HepG2 (cell line): Measurements from ENCODE around the gene LAIR1. TPM values are rescaled to one million over a fixed set of nuclear protein-coding genes. Genes with fewer than 3 reads are reported as not detected.

Experiments
- ATAC-seq: fragments of 200-7000 bp; cut with Tn5 transposase; 3 replicates; pipeline ENCODE4 v1.9.1; 2020; ENCODE audit warnings: mild to moderate bottlenecking, moderate library complexity
- BruUV-seq: library from RNA; stranded (reverse); fragments of 400-500 nt; replicated peaks from 2 replicates; lab custom pipeline; 2021; lab: Mats Ljungman, UMichigan
- CTCF ChIA-PET: fragments of 300-600 bp; formaldehyde crosslinking; extraction: SDS; loops from one replicate; lab custom pipeline; 2021; ENCODE audit warnings: low total read pairs, inconsistent platforms, low intra/inter-chr PET ratio; lab: Yijun Ruan, JAX
- POLR2A ChIA-PET: fragments of 350-600 bp; sonication (Branson Sonifier 250); formaldehyde crosslinking; loops from one replicate; lab custom pipeline; 2020; ENCODE audit warnings: antibody characterized with exemption, inconsistent platforms; lab: Yijun Ruan, JAX
- DNase-seq: peaks from one replicate; pipeline ENCODE4 v3.0.0-alpha.2; 2015; ENCODE audit warnings: low spot score
- FAIRE-seq: peaks from 3 replicates; lab custom pipeline; 2011; peaks lifted over from hg19 to GRCh38; lab: Jason Lieb, UNC
- H2AFZ ChIP-seq: one replicate; pipeline ENCODE4 v1.6.1; 2011; ENCODE audit warnings: low read length, inconsistent platforms
- H3K27ac ChIP-seq: fragments of 300-600 bp; 3 replicates; pipeline ENCODE4 v1.8.0; 2011; ENCODE audit warnings: mixed run types, mild to moderate bottlenecking, mixed read lengths, low read length, inconsistent platforms; ENCODE audit not compliant: insufficient read depth; ENCODE audit errors: extremely low read length
- H3K27me3 ChIP-seq, 2 experiments: fragments of 200-600 bp in 1 of 2; 2 replicates in 1 of 2; 3 replicates in 1 of 2; pipeline versions ENCODE4 v1.6.0 to v1.8.0; 2011; ENCODE audit warnings: low read length in 2 of 2, mild to moderate bottlenecking in 2 of 2, moderate library complexity in 2 of 2, inconsistent platforms in 1 of 2; ENCODE audit not compliant: insufficient read depth in 2 of 2, control insufficient read depth in 1 of 2
- H3K36me3 ChIP-seq, 2 experiments: fragments of 200-600 bp in 1 of 2; replicated peaks in 1 of 2; 2 replicates in 1 of 2; 3 replicates in 1 of 2; pipeline versions ENCODE4 v1.5.1 to v1.8.0; 2011; ENCODE audit warnings: low read length in 2 of 2, inconsistent platforms in 1 of 2; ENCODE audit not compliant: insufficient read depth in 2 of 2, control insufficient read depth in 1 of 2
- H3K4me1 ChIP-seq: 2 replicates; pipeline ENCODE4 v1.5.1; 2012; ENCODE audit warnings: low read length, inconsistent platforms; ENCODE audit not compliant: insufficient read depth
- H3K4me2 ChIP-seq: 2 replicates; pipeline ENCODE4 v1.6.0; 2011; ENCODE audit warnings: low read depth, low read length, inconsistent platforms
- H3K4me3 ChIP-seq, 3 experiments: fragments of 200-600 bp in 1 of 3; sonication (generic), shearing (Covaris generic) in 1 of 3; replicated peaks in 1 of 3; 2 replicates each; pipeline ENCODE4 v1.5.1; 2011 to 2016; ENCODE audit warnings: low read length in 3 of 3, inconsistent platforms in 2 of 3, low read depth in 2 of 3, mild to moderate bottlenecking in 2 of 3, control low read depth in 1 of 3, mixed read lengths in 1 of 3; ENCODE audit not compliant: insufficient read depth in 1 of 3
- H3K79me2 ChIP-seq: one replicate; pipeline ENCODE4 v1.6.1; 2011; ENCODE audit warnings: low read length, inconsistent platforms; ENCODE audit not compliant: insufficient read depth
- H3K9ac ChIP-seq: 2 replicates; pipeline ENCODE4 v1.6.0; 2011; ENCODE audit warnings: mild to moderate bottlenecking, low read depth, low read length, inconsistent platforms; ENCODE audit not compliant: insufficient read depth
- H3K9me3 ChIP-seq: 2 replicates; pipeline ENCODE4 v1.5.1; 2012; ENCODE audit warnings: mild to moderate bottlenecking, low read length
- H4K20me1 ChIP-seq: 2 replicates; pipeline ENCODE4 v1.6.0; 2011; ENCODE audit warnings: inconsistent platforms, mild to moderate bottlenecking, low read length, moderate library complexity; ENCODE audit not compliant: insufficient read depth
- ARNT2 ChIP-seq: sonication (generic); formaldehyde crosslinking; IDR thresholded peaks from 2 replicates; pipeline ENCODE4 v1.8.0; 2022; ENCODE audit warnings: mild to moderate bottlenecking, low read depth, missing genetic modification reagents, moderate library complexity
- CBFB ChIP-seq: sonication (generic); formaldehyde crosslinking; IDR thresholded peaks from 2 replicates; pipeline ENCODE4 v1.4.0; 2020; ENCODE audit warnings: missing genetic modification reagents
- FOXA1 ChIP-seq, 2 experiments: fragments of 450-650 bp in 1 of 2; sonication (generic) in 1 of 2; formaldehyde crosslinking in 1 of 2; IDR thresholded peaks; 2 replicates each; pipeline versions ENCODE4 v1.4.0 to v1.6.1; 2016 to 2020; ENCODE audit warnings: missing genetic modification reagents in 1 of 2
- HDAC6 ChIP-seq: fragments of 200-600 bp; sonication (generic); IDR thresholded peaks from 2 replicates; pipeline ENCODE4 v1.7.0; 2017; ENCODE audit warnings: mild to moderate bottlenecking, antibody characterized with exemption, low read length, low read depth
- HES4 ChIP-seq: sonication (generic); formaldehyde crosslinking; IDR thresholded peaks from 2 replicates; pipeline ENCODE4 v1.9.0; 2021; ENCODE audit warnings: mild to moderate bottlenecking, missing genetic modification reagents, borderline replicate concordance
- HIVEP1 ChIP-seq: sonication (generic); formaldehyde crosslinking; IDR thresholded peaks from 2 replicates; pipeline ENCODE4 v1.4.0; 2020; ENCODE audit warnings: mild to moderate bottlenecking, missing genetic modification reagents
- KAT7 ChIP-seq: IDR thresholded peaks from 2 replicates; pipeline ENCODE4 v1.6.1; 2018; ENCODE audit warnings: borderline replicate concordance, missing compliant biosample characterization
- MAFK ChIP-seq, 2 experiments: IDR thresholded peaks in 1 of 2; conservative IDR thresholded peaks in 1 of 2; 2 replicates each; pipeline ENCODE4 v1.6.1; 2011; ENCODE audit warnings: improper control_type of control experiment in 2 of 2, low read length in 2 of 2
- MXD3 ChIP-seq: IDR thresholded peaks from 2 replicates; pipeline ENCODE4 v1.6.1; 2016; ENCODE audit warnings: mild to moderate bottlenecking, missing biosample characterization, missing genetic modification reagents
- NR2C2 ChIP-seq: sonication (generic); formaldehyde crosslinking; IDR thresholded peaks from 2 replicates; pipeline ENCODE4 v1.4.0; 2020; ENCODE audit warnings: missing genetic modification reagents, mild to moderate bottlenecking, moderate library complexity, borderline replicate concordance
- SMARCE1 ChIP-seq: fragments of 450-650 bp; IDR thresholded peaks from 2 replicates; pipeline ENCODE4 v1.6.1; 2017; ENCODE audit warnings: borderline replicate concordance
- ZBTB8A ChIP-seq: sonication (generic); formaldehyde crosslinking; IDR thresholded peaks from 2 replicates; pipeline ENCODE4 v1.4.0; 2020; ENCODE audit warnings: mild to moderate bottlenecking, low read depth, missing genetic modification reagents, borderline replicate concordance
- ZNF124 ChIP-seq: sonication (generic); formaldehyde crosslinking; IDR thresholded peaks from 2 replicates; pipeline ENCODE4 v1.4.0; 2020; ENCODE audit warnings: missing genetic modification reagents
- ZNF18 ChIP-seq: sonication (generic); formaldehyde crosslinking; IDR thresholded peaks from 2 replicates; pipeline ENCODE4 v1.8.0; 2022; ENCODE audit warnings: mild to moderate bottlenecking, missing genetic modification reagents; ENCODE audit not compliant: insufficient replicate concordance
- ZNF234 ChIP-seq: sonication (generic); formaldehyde crosslinking; conservative IDR thresholded peaks from 2 replicates; pipeline ENCODE4 v1.5.1; 2020; ENCODE audit warnings: mild to moderate bottlenecking, missing genetic modification reagents
- ZNF484 ChIP-seq: sonication (generic); formaldehyde crosslinking; IDR thresholded peaks from 2 replicates; pipeline ENCODE4 v1.5.1; 2020; ENCODE audit warnings: mild to moderate bottlenecking, low read depth, missing genetic modification reagents, borderline replicate concordance
- ZNF639 ChIP-seq: conservative IDR thresholded peaks from 2 replicates; pipeline ENCODE4 v1.6.1; 2018; ENCODE audit warnings: missing genetic modification reagents
- ZSCAN12 ChIP-seq: sonication (generic); formaldehyde crosslinking; IDR thresholded peaks from 2 replicates; pipeline ENCODE4 v1.9.0; 2021; ENCODE audit warnings: mild to moderate bottlenecking, missing genetic modification reagents
- WGBS: methylation state at CpG from one replicate; pipeline ENCODE4 v1.1.6; 2017; ENCODE audit warnings: low lambda C conversion rate; 5-methylcytosine and 5-hydroxymethylcytosine counted together
- in situ Hi-C: cut with HindIII; loops from 2 replicates; pipeline ENCODE4 v1.10.0; 2017; ENCODE audit warnings: low pct_unique_long_range_greater_than_20kb; ENCODE audit not compliant: extremely low pct_ligation_motif_present
- intact Hi-C: fragments of 100-400 bp; cut with micrococcal nuclease; formaldehyde crosslinking; loops from one replicate; pipeline ENCODE4 v1.10.0; 2022; ENCODE audit not compliant: unreplicated experiment
- polyA plus RNA-seq, 8 experiments: library from polyadenylated mRNA; depleted of rRNA in 3 of 8; stranded (reverse) in 7 of 8; unstranded in 1 of 8; fragments of >200 nt; fragmentation: Illumina TruSeq in 4 of 8; extraction: Trizol in 4 of 8; gene quantifications; 2 replicates each; pipeline versions ENCODE4 v1.2.1 to v1.2.3, GENCODE V29; 2011 to 2016; ENCODE audit warnings: low read depth in 4 of 8, missing spikeins in 1 of 8, mixed read lengths in 1 of 8; ENCODE audit not compliant: insufficient read depth in 1 of 8
- total RNA-seq, 5 experiments: library from RNA; depleted of rRNA; stranded (reverse); fragments of >200 nt; fragmentation: Illumina TruSeq; extraction: Trizol; gene quantifications; 2 replicates each; pipeline ENCODE4 v1.2.3, GENCODE V29; 2016; ENCODE audit warnings: low read depth in 1 of 5
- TF ChIP-seq, protein P1 (sequence below): fragments of 450-650 bp; IDR thresholded peaks from 2 replicates; pipeline ENCODE4 v1.6.1; 2017
- TF ChIP-seq, protein P2 (sequence below): sonication (generic); formaldehyde crosslinking; IDR thresholded peaks from 2 replicates; pipeline ENCODE4 v1.4.0; 2020; ENCODE audit warnings: mild to moderate bottlenecking, missing genetic modification reagents, borderline replicate concordance

LAIR1 gene
- total and polyA plus RNA-seq, 2 of the 13 experiments (the other 11 are each of a cell fraction or from before 2014, with no cell fraction given) = 0.75 to 1.2 TPM

DNA sequence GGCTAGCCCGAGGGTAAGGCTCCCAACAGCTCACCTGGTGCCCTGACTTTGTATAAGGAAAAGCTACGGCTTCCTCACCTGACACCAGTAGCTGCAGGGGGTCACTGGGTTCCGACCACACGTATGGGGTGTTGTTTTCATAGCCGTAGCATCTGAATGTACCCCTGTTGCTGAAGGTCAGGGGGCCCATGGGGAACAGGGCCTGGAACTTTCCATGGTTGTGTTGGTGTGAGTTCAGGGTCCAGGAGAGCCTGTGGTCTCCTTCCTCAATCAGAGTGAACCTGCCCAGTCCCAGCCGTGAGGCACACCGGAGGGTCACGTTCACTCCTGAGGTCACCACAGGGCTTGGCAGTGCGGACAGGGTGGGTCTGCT is 26.9 kb downstream of the LAIR1 start:
- Histone ChIP-seq H3K4me1 (no peaks in the 10 kb centered on the region), H3K9ac (no peak overlapping the region), H4K20me1 (no peaks in the 10 kb centered on the region), H3K27me3 (peaks cover 3 to 40% of the 10 kb centered on the region in 2 experiments)
- in situ Hi-C loops = no loop called here
- BruUV-seq = no TSS peak
- 8% methylated on average over 9 of the region's 9 CpGs for WGBS
- DNase-seq = no peak
- ATAC-seq = no peak; the same call in 2 of the 3 replicates
- TF ChIP-seq MAFK (conservative IDR thresholded peaks at IDR 0.05 in 1 of 2, IDR thresholded peaks at IDR 0.05 in 1 of 2; ENCODE audit: low read length in 2 of 2) (no peak), MXD3 (CRISPR knock-in tag) (no peak), HIVEP1 (no peak), ZNF18 (CRISPR knock-in tag) (no peak), FOXA1 (IDR thresholded peaks at IDR 0.05) (no peak), FOXA1 (CRISPR knock-in tag; IDR thresholded peaks at IDR 0.05) (no peak), HDAC6 (no peak), ZNF124 (no peak), ZBTB8A (no peak), CBFB (CRISPR knock-in tag) (no peak), ZSCAN12 (CRISPR knock-in tag) (no peak), HES4 (CRISPR knock-in tag) (no peak), ZNF234 (CRISPR knock-in tag) (no peak), SMARCE1 (no peak), KAT7 (no peak), ZNF484 (CRISPR knock-in tag) (no peak), ZNF639 (no peak), ARNT2 (CRISPR knock-in tag) (no peak), NR2C2 (CRISPR knock-in tag) (no peak)
- TF ChIP-seq, protein P1, sequence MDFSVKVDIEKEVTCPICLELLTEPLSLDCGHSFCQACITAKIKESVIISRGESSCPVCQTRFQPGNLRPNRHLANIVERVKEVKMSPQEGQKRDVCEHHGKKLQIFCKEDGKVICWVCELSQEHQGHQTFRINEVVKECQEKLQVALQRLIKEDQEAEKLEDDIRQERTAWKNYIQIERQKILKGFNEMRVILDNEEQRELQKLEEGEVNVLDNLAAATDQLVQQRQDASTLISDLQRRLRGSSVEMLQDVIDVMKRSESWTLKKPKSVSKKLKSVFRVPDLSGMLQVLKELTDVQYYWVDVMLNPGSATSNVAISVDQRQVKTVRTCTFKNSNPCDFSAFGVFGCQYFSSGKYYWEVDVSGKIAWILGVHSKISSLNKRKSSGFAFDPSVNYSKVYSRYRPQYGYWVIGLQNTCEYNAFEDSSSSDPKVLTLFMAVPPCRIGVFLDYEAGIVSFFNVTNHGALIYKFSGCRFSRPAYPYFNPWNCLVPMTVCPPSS = no peak
- TF ChIP-seq, protein P2, sequence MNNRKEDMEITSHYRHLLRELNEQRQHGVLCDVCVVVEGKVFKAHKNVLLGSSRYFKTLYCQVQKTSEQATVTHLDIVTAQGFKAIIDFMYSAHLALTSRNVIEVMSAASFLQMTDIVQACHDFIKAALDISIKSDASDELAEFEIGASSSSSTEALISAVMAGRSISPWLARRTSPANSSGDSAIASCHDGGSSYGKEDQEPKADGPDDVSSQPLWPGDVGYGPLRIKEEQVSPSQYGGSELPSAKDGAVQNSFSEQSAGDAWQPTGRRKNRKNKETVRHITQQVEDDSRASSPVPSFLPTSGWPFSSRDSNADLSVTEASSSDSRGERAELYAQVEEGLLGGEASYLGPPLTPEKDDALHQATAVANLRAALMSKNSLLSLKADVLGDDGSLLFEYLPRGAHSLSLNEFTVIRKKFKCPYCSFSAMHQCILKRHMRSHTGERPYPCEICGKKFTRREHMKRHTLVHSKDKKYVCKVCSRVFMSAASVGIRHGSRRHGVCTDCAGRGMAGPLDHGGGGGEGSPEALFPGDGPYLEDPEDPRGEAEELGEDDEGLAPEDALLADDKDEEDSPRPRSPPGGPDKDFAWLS (CRISPR knock-in tag) = no peak
- TF ChIP-seq, all 625 proteins: peak for 0
- ChIA-PET POLR2A (no interaction called here), CTCF (no interaction called here)
- H3K9me3 ChIP-seq = no peaks in the 10 kb centered on the region
- FAIRE-seq = no peak
- no peak overlapping the region for H2AFZ ChIP-seq
- no peaks in the 10 kb centered on the region for H3K79me2 ChIP-seq
- intact Hi-C loops = no loop called here
- H3K36me3 ChIP-seq = no peaks in the 10 kb centered on the region
- H3K4me2 ChIP-seq = no peak overlapping the region
- H3K27ac ChIP-seq = no peak overlapping the region
- H3K4me3 ChIP-seq = no peak overlapping the region
